Activated T-helper 1 cell treated with anti-CD3 and anti-CD28 coated beads, Interleukin-12 subunit alpha, Interleukin-12 subunit beta, Interleukin-2, Interleukin-4 antibody, amounts not matched to agents 30 ng/mL and 10 ng/mL and 1 ng/mL, durations not matched to agents 14 hours and 24 hours and 36 hours (primary cell): ENCODE measurements around the gene DDOST. TPM values are rescaled to one million over a fixed set of nuclear protein-coding genes. Genes with fewer than 3 reads are reported as not detected.

ENCODE experiments used
- DNase-seq: peaks from one replicate; pipeline ENCODE4 v3.0.0; 2021; ENCODE audit warnings: low spot score
- H3K27ac Mint-ChIP-seq: one replicate; pipeline ENCODE4 v1.8.0; 2021; ENCODE audit warnings: mild to moderate bottlenecking, mixed read lengths
- H3K27me3 Mint-ChIP-seq: one replicate; pipeline ENCODE4 v1.8.0; 2022; ENCODE audit warnings: mild to moderate bottlenecking, moderate library complexity, mixed read lengths; ENCODE audit not compliant: insufficient read depth
- H3K36me3 Mint-ChIP-seq: one replicate; pipeline ENCODE4 v1.8.0; 2021; ENCODE audit warnings: low read depth, mixed read lengths
- H3K4me1 Mint-ChIP-seq: one replicate; pipeline ENCODE4 v1.8.0; 2021; ENCODE audit warnings: low read depth, mixed read lengths
- H3K4me3 Mint-ChIP-seq: one replicate; pipeline ENCODE4 v1.8.0; 2021; ENCODE audit warnings: mild to moderate bottlenecking, moderate library complexity, mixed read lengths
- H3K9me3 Mint-ChIP-seq: one replicate; pipeline ENCODE4 v1.8.0; 2021; ENCODE audit warnings: mixed read lengths
- intact Hi-C: fragments of 100-400 bp; cut with micrococcal nuclease; formaldehyde crosslinking; loops from one replicate; pipeline ENCODE4 v1.15.1; 2024
- total RNA-seq: library from RNA; stranded (reverse); gene quantifications from 2 replicates; pipeline ENCODE4 v1.2.3, GENCODE V29; 2022

Gene DDOST
- total RNA-seq, 1 donor from 2014 or later: 174 TPM

DNA sequence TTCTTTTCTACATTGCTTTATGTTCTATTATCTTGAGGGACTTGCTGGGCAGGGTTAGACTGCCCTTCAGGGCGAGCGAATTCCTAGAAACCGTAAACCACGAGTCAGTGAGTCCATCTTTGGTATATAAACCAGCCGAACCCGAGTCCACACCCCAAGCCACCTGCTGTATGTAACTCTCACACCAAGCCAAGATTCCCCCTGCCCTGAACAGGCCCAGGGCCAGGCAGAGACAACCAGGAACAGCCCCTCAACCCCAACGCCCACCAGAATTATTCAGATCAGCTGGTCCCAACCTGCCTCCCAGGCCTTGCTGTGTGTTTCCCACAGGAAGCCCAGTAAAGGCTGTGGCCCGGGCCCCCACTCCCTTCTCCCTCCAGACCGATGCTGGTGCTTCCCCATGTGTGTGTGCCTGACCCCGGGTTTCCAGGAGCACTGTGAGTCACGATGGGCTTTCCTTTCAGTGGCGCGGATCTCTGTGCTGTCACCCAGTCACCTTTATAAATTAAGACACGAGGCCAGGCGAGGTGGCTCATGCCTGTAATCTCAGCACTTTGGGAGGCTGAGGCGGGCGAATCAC, 39.6 kb upstream of the DDOST start:
- Mint-ChIP-seq H3K27ac (no peak overlapping the region), H3K27me3 (peaks cover 2% of the 10 kb centered on the region), H3K36me3 (no peaks in the 10 kb centered on the region), H3K4me1 (peaks cover 12% of the 10 kb centered on the region), H3K4me3 (no peak overlapping the region), H3K9me3 (no peaks in the 10 kb centered on the region)
- DNase-seq: no peak
- intact Hi-C loops: no loop called here

DNA sequence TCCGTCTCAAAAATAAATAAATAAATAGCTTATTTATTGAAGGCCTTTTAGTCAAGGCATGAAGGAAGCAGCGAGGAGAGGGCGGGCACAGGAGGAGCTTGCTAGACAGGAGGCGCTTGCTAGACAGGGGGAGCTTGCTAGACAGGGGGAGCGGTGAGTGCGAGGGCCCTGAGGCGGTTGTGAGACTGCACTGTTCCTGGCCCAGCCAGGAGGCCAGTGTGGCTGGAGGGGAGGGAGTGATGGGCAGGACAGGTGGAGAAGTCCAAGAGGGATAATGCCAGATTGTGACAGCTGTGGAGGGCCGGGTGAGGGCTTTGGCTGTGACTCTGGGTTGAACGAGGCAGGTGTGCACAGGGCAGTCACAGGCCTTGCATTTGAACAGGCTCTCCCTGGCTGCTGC, 38.4 kb upstream of the DDOST start:
- H3K4me3 Mint-ChIP-seq: no peak overlapping the region
- H3K4me1 Mint-ChIP-seq: peaks cover 12% of the 10 kb centered on the region
- H3K9me3 Mint-ChIP-seq: no peaks in the 10 kb centered on the region
- H3K27ac Mint-ChIP-seq: no peak overlapping the region
- H3K36me3 Mint-ChIP-seq: no peaks in the 10 kb centered on the region
- DNase-seq: no peak
- intact Hi-C loops: no loop called here
- peaks cover 4% of the 10 kb centered on the region for H3K27me3 Mint-ChIP-seq

DNA sequence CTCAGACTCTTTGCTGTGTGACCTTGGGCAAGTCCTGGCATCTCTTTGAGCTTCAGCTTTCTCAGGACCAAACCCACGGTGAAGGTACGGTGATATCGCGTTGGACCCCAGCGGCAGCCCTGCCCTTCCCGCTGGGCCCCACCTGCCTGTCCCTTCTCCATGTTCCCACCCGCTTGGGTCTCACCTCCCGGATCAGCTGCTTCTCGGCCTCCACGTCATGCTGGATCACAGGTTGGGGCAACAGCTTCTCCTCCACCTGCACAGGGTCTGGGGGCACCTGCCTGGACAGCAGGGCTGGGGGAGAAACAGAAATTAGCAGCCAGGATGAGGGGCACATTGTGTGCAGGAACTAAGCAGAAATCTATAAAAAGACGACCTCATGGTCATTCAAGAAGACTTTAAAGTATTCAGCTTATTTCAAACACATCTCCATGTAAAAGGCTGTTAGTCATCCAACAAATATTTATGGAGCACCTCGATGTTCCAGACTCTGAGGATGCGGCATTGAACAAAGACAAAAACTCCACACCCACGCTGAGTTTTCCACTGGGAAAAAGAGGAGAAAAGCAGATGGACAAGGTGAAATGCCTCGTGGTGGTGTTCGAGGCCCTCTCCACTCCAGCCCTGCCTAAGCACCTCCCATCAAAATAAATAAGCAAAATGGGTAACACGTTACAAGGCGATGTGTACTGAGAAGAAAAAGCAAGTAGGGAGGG, 37.2 kb upstream of the DDOST start:
- peaks cover 4% of the 10 kb centered on the region for H3K27me3 Mint-ChIP-seq
- intact Hi-C loops: no loop called here

DNA sequence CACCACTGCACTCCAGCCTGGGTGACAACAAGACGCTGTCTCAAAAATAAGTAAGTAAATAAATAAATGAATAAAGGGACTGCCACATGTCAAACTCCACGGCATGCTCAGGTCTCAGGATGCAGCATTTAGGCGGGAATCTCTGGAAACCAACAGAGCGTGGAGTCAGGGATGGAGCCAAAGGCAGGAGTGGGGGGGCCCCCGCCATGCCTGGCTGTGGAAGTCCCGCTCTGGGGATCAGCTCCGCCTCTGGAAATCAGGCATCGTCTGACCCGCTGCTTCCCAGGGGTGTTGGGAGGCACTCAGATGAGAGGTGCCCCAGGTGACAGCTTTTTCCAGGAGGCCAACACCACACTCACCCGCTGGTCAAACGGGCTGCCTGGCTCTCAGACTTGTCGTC, 36.4 kb upstream of the DDOST start:
- no peak for DNase-seq

More for the DNA sequence above, 37.2 kb upstream of the DDOST start:
- no peak for DNase-seq
- Mint-ChIP-seq H3K27ac (no peak overlapping the region), H3K4me3 (no peak overlapping the region), H3K36me3 (no peaks in the 10 kb centered on the region), H3K4me1 (peaks cover 12% of the 10 kb centered on the region), H3K9me3 (no peaks in the 10 kb centered on the region)

DNA sequence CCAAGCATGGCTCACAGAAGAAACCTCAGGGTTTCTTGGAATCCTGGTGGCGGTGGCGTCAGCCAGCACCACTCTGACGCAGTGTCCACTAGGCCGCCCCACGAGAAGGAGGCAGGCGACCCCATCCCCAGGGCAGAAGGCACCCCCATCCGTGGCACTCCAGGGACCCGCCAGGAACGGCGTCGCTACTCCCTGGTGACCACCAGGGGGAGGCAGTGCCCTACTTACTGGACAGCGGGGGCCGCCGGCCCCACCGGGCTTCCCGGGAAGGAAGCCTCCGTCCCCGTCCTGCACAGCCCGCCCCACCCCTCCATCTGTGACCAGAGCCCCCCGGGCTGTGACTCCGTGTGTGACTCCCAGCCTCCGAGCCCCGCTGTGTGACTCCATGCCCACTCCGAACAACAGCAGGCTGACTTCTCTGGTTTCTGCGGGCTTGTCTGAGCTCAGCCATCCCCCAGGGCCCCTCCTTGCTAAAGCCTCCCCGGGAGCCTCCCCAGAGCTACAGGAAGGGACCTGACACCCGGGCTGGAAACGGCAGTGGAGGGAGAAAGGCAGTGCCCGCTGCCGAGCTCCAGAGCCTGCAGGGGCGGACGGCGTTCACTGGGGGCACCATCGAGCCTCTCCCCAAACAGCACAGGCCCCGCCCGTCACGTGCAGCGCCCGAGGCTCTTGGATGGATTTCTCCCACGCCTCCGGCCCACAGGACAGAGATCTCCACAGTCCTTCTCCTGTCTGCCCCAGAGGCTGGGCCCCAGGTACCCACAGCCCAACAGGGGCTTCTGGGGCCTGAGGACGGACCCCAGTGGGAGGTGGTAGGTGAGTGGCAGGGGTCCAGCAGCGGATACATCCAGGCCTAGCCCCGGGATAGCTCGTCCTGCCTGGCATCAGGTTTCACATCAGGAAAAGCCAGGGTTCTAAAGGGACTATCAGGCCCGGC, 35.5 kb upstream of the DDOST start:
- peaks cover 6% of the 10 kb centered on the region for H3K27me3 Mint-ChIP-seq
- intact Hi-C loops: loop anchor here (1.0 kb wide), 3 partner anchors 35 to 499 kb away; partner anchors contain the start of gene DDOST
- DNase-seq: peak; percentile 51
- H3K9me3 Mint-ChIP-seq: no peaks in the 10 kb centered on the region
- peak overlapping the region; percentile 84 for H3K4me3 Mint-ChIP-seq
- H3K36me3 Mint-ChIP-seq: no peaks in the 10 kb centered on the region
- peaks cover 12% of the 10 kb centered on the region for H3K4me1 Mint-ChIP-seq
- H3K27ac Mint-ChIP-seq: no peak overlapping the region

More for the DNA sequence above, 36.4 kb upstream of the DDOST start:
- intact Hi-C loops: no loop called here
- Mint-ChIP-seq H3K36me3 (no peaks in the 10 kb centered on the region), H3K9me3 (no peaks in the 10 kb centered on the region), H3K4me3 (no peak overlapping the region), H3K27ac (no peak overlapping the region), H3K27me3 (peaks cover 4% of the 10 kb centered on the region), H3K4me1 (peaks cover 12% of the 10 kb centered on the region)

DNA sequence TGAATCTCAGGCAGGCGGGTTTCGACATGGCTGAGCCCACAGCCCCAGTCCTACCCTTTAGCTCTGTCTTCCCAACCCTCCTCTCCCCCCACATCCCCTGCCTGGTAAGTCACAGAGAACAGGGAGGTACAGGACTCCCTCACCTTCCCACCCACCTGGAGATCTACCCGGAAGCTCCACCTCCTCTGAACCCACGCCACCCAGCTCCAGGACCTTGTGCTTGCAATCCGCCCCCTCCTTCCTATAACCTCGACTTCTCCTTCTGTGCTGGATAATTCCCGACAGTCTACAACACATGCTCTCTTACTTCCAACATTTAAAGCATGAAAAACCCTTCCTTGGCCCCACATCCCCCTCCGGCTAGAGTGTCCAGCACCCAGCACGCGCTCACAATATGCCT, 34.3 kb upstream of the DDOST start:
- intact Hi-C loops: no loop called here
- no peak for DNase-seq
- peaks cover 6% of the 10 kb centered on the region for H3K27me3 Mint-ChIP-seq
- H3K4me1 Mint-ChIP-seq: peaks cover 12% of the 10 kb centered on the region
- no peak overlapping the region for H3K27ac Mint-ChIP-seq
- H3K4me3 Mint-ChIP-seq: peak overlapping the region; percentile 15
- H3K36me3 Mint-ChIP-seq: no peaks in the 10 kb centered on the region
- H3K9me3 Mint-ChIP-seq: no peaks in the 10 kb centered on the region

DNA sequence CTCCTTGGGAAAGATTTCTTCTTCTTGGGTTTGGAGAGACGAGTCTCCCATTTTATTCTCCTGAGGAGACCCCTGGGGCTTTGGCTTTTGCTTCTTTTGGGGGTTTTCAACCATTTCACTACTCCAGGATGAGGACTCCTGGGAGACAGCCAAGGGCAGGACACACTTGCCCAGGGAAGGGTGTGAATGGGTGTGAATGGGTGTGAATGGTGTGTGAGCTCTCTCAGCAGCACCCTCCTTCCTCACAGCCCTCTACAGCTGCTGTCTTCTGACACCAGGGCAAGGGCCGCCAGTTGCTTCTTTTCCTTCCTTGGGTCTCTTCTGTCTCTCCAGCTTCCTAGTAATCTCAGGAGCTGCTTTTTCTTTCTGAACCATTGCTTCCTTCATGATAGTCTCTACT, 32.5 kb upstream of the DDOST start:
- H3K4me1 Mint-ChIP-seq: peaks cover 12% of the 10 kb centered on the region
- intact Hi-C loops: no loop called here
- H3K27ac Mint-ChIP-seq: no peak overlapping the region
- no peak overlapping the region for H3K4me3 Mint-ChIP-seq
- no peaks in the 10 kb centered on the region for H3K9me3 Mint-ChIP-seq
- peaks cover 6% of the 10 kb centered on the region for H3K27me3 Mint-ChIP-seq
- no peak for DNase-seq
- H3K36me3 Mint-ChIP-seq: no peaks in the 10 kb centered on the region

DNA sequence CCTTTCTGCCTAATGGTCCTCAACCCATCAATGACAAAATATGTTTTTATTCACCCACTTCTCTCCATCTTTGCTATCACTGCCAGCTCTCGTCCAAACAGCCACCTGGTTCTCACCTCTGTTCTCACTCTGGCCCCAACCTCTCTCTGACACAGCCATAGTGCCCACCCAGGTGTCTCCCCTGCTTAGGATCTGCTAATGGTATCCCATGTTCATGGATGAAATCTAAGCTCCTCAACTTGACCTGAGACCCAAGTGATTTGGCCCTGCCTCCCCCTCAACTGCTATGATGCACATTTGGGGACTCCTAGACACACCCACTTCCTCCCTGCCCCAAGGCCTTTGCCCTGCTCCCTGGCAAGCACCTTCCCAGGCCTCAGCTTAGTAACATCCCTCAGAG, 30.7 kb upstream of the DDOST start:
- no peak for DNase-seq
- intact Hi-C loops: no loop called here
- Mint-ChIP-seq H3K27ac (no peak overlapping the region), H3K9me3 (no peaks in the 10 kb centered on the region), H3K36me3 (no peaks in the 10 kb centered on the region), H3K27me3 (peaks cover 11% of the 10 kb centered on the region), H3K4me1 (peaks cover 9% of the 10 kb centered on the region), H3K4me3 (no peak overlapping the region)

DNA sequence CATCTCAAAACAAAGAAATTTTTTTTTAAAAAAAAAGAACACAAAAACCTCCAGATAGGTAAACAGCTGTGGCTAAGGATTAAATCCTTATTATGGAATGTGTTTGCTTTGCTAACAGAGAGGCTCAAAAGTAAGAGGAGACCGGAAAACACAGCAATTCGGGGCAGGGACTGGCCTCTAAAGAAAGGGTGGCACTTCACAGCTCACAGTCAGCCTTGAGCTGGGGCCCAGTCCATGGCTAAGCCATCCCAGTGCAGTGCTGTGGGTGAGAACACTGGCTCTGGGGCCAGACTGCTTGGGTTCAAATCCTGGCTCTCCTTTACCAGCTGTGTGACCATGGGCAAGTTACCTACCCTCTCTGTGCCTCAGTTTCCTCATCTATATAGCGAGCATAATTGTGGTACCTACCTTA, 28.5 kb upstream of the DDOST start:
- Mint-ChIP-seq H3K4me3 (no peak overlapping the region), H3K27ac (no peak overlapping the region), H3K9me3 (no peaks in the 10 kb centered on the region), H3K4me1 (no peaks in the 10 kb centered on the region), H3K27me3 (peaks cover 10% of the 10 kb centered on the region), H3K36me3 (no peaks in the 10 kb centered on the region)
- DNase-seq: no peak
- intact Hi-C loops: no loop called here

DNA sequence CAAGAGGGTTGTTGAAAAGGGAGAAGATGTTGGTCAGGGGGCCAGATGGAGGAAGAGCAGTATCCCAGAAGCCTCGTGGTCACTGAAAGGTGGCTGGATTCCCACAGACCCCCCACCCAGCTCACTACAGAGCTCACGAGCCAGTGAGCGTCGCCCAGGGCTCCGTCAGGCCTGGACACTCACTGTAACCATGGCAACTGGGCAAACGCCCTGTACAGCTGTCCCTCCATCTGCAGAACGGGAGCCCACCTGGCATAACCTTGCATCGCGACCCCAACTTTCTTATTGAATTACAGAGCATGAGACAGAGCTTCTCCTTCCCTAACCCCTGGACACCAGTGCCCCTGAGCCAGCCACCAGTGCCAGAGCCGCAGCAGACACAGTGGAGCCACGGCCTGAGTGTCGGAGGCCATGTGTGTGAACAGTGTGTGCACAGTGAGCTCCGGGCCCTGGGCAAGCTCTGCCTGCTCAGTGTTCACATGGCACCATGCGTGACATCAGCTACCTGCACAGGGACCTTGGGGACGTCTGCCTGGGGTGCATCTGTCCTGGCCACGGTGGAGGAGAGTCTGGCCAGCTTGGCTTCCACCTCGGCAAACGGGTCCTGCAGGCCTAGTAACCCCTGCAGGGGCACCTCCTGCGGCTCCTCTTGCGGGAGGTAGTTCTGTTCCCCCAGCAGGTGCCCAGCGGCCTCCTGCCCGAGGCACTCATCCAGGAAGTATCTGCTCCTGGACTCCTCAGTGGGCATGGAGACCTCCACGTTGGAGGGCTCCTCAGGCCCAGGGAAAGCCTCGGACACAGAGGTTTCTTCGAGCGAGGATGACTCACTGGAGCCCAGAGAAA, 25.9 kb upstream of the DDOST start:
- H3K4me1 Mint-ChIP-seq: no peaks in the 10 kb centered on the region

DNA sequence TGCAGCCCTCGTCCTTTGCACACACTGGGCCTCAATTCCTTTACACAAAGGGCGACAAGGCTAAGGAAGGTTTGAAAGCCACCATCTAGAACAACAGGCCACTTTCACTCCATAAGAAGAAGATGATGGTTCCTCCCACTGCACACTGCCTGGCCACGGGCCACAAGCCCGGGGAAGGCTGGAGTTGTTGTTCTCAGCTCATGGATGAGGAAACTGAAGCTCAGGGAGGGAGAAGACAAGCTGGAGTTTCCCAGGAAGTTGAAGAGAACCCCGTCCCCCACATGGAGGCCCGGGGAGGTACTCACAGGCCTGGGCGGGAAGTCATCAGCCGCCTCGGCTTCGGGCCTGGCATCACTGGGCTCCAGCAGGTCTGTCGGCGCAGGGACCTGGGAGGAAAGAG, 24.6 kb upstream of the DDOST start:
- no peaks in the 10 kb centered on the region for H3K36me3 Mint-ChIP-seq

More for the DNA sequence above, 25.9 kb upstream of the DDOST start:
- Mint-ChIP-seq H3K27me3 (peaks cover 15% of the 10 kb centered on the region), H3K9me3 (no peaks in the 10 kb centered on the region), H3K36me3 (no peaks in the 10 kb centered on the region), H3K4me3 (no peak overlapping the region), H3K27ac (no peak overlapping the region)
- intact Hi-C loops: no loop called here
- no peak for DNase-seq

DNA sequence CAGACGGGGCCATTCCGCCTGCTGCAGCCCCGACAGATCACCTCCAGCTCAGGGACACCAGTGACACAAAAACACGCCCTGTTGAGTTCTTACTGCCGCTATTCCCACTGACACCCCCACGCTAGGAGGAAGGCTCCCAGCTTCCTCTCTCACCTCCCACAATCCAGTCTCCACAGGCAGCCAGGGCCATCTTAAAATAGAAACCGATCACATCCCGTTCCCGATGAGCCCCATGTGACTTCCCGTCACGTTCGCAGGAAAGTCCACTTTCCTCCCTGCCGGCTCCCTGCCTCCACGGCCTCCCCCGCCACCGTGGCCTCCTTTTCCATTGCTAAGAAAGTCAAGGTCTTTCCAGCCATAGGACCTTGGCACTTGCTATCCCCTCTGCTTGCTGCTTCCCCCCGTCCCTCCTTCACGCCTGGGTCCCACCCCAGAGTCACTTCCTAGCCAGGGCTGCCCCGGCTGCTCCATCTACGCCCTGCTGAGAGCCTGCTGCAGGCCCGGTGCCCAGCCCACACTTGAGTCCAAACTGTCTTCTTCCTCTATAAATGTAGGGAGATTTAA, 24.0 kb upstream of the DDOST start:
- Mint-ChIP-seq H3K4me3 (no peak overlapping the region), H3K27ac (no peak overlapping the region), H3K36me3 (no peaks in the 10 kb centered on the region), H3K9me3 (no peaks in the 10 kb centered on the region), H3K27me3 (peaks cover 30% of the 10 kb centered on the region), H3K4me1 (no peaks in the 10 kb centered on the region)
- no peak for DNase-seq
- intact Hi-C loops: no loop called here

More for the DNA sequence above, 24.6 kb upstream of the DDOST start:
- no peak for DNase-seq
- H3K27me3 Mint-ChIP-seq: peaks cover 26% of the 10 kb centered on the region
- intact Hi-C loops: no loop called here
- no peaks in the 10 kb centered on the region for H3K9me3 Mint-ChIP-seq
- no peak overlapping the region for H3K4me3 Mint-ChIP-seq
- no peaks in the 10 kb centered on the region for H3K4me1 Mint-ChIP-seq
- H3K27ac Mint-ChIP-seq: no peak overlapping the region
